ENCODE results near the gene GPR78. TPM values are rescaled to one million over a fixed set of nuclear protein-coding genes. Genes with fewer than 3 reads are reported as not detected.

The GPR78 gene
- total RNA-seq, 1 experiment from 2014 or later = 3.4 TPM

DNA sequence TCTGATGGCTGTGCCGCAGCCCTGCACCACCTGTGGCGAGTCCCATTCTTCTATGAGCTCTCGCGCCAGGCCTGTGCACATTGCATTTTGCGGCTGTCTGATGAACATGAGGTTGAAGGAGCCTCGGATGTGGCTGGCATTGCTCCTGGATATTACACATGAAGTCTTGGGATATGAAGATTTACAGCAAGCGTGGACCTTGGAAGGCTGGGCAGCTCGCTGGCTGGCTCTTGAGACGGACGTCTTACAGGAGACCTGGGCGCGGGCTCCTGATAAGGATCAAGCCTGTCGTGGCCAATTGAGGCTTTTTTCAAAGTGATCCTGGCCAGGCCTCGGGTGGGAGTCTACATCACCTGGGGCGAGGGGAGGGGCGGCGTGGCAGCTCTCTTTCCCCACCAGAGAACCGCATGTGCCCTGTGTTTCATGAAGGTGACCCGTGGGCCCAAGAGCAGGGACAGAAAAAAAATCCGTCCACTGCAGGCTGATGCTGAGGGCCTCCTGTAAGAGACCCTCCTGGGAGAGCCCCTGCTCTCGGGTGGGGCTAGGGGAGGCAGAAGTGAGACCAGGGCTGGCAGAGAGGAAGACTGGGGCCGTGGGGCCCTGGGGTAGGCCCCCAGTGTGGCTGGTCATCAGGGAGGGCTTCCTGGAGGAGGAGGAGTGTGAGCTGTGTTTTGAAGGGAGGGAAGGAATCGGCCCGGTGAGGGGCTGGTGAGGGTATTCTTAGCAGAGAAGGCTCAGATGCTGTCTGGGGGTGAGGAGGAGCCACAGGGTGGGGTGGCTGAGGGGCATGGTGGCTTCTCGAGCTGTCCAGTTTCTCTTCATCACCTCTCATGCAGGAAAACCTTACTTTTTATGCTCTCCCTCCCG lies 36.0 kb downstream of the GPR78 start:
- Histone ChIP-seq H2AK5ac (ENCODE audit: insufficient read length, low read length) (no peak overlapping the region), H4K91ac (ENCODE audit: insufficient read length, low read depth, low read length) (no peak overlapping the region), H3K14ac (ENCODE audit: insufficient read depth, low read length) (no peak overlapping the region), H2BK120ac (ENCODE audit: low read depth, low read length, poor library complexity, severe bottlenecking) (no peak overlapping the region), H3K9me3 (ENCODE audit: control insufficient read depth, low read depth, low read length) (no peaks in the 10 kb centered on the region), H4K20me1 (ENCODE audit: control insufficient read depth, insufficient read depth, insufficient read length) (no peaks in the 10 kb centered on the region), H4K8ac (replicated peaks; ENCODE audit: insufficient read length, low read depth, low read length) (no peak overlapping the region), H3K79me1 (ENCODE audit: insufficient read depth, low read depth, low read length, poor library complexity, severe bottlenecking) (no peaks in the 10 kb centered on the region), H2BK12ac (ENCODE audit: insufficient read length, low read depth, low read length) (no peak overlapping the region), H3K23ac (ENCODE audit: insufficient read length, low read depth, low read length) (no peak overlapping the region), H2AFZ (ENCODE audit: low read length) (no peak overlapping the region), H3K9ac (ENCODE audit: extremely low read depth, insufficient read length, low read length) (no peak overlapping the region), H3T11ph (ENCODE audit: low read length) (no peak overlapping the region), H3K18ac (ENCODE audit: insufficient read length, low read depth, low read length) (no peak overlapping the region), H2BK5ac (ENCODE audit: insufficient read length, low read length) (no peak overlapping the region), H3K4me1 (ENCODE audit: insufficient read depth, low read length) (no peaks in the 10 kb centered on the region), H3K23me2 (ENCODE audit: insufficient read length, low read depth, low read length, poor library complexity, severe bottlenecking) (no peaks in the 10 kb centered on the region), H3K4me2 (ENCODE audit: insufficient read depth, insufficient read length, low read length) (no peak overlapping the region), H3K27ac (ENCODE audit: insufficient read length, low read depth, low read length) (no peak overlapping the region), H3K79me2 (ENCODE audit: insufficient read depth, low read length) (no peaks in the 10 kb centered on the region), H2BK15ac (ENCODE audit: low read depth, low read length) (no peak overlapping the region), H2BK20ac (ENCODE audit: low read depth, low read length, poor library complexity, severe bottlenecking) (no peak overlapping the region), H3K56ac (ENCODE audit: insufficient read length, low read depth, low read length) (no peak overlapping the region), H3K27me3 (ENCODE audit: insufficient read depth, low read length) (no peaks in the 10 kb centered on the region), H3K4ac (ENCODE audit: low read depth, low read length) (no peak overlapping the region), H4K5ac (ENCODE audit: insufficient read length, low read depth, low read length) (no peak overlapping the region)
- no peaks in the 10 kb centered on the region for H3K4me1 Mint-ChIP-seq
- H3K27ac Mint-ChIP-seq = peak overlapping the region in 2 of 3 experiments; percentile 45 to 93; a peak in 2 of 7 replicates
- no CpG with 5 or more reads among the region's 26 CpGs for WGBS (ENCODE audit: extremely low coverage, insufficient read length, low lambda C conversion rate)
- TF ChIP-seq, protein P1, sequence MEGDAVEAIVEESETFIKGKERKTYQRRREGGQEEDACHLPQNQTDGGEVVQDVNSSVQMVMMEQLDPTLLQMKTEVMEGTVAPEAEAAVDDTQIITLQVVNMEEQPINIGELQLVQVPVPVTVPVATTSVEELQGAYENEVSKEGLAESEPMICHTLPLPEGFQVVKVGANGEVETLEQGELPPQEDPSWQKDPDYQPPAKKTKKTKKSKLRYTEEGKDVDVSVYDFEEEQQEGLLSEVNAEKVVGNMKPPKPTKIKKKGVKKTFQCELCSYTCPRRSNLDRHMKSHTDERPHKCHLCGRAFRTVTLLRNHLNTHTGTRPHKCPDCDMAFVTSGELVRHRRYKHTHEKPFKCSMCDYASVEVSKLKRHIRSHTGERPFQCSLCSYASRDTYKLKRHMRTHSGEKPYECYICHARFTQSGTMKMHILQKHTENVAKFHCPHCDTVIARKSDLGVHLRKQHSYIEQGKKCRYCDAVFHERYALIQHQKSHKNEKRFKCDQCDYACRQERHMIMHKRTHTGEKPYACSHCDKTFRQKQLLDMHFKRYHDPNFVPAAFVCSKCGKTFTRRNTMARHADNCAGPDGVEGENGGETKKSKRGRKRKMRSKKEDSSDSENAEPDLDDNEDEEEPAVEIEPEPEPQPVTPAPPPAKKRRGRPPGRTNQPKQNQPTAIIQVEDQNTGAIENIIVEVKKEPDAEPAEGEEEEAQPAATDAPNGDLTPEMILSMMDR (conservative IDR thresholded peaks at IDR 0.05) = no peak
- no peak overlapping the region for H3K4me3 Mint-ChIP-seq
- no peak for DNase-seq
- peaks cover 3% of the 10 kb centered on the region; the same call in 1 of the 2 replicates for H3K27me3 Mint-ChIP-seq (ENCODE audit: low read depth)
- H3K9me3 Mint-ChIP-seq = no peaks in the 10 kb centered on the region
- peaks cover 0 to 62% (median 51%) of the 10 kb centered on the region in 3 experiments; a peak in 5 of 7 replicates for H3K36me3 Mint-ChIP-seq (ENCODE audit: insufficient read depth in 1 of 3, low read depth in 3 of 3)
